Kidney (tissue), 14 donors: ENCODE results near the gene ATL2. TPM values are rescaled to one million over a fixed set of nuclear protein-coding genes. Genes with fewer than 3 reads are reported as not detected.
"Not testable (repeated sequence)": the region's sequence is repeated elsewhere in the genome, so short reads cannot be mapped to it uniquely, and the experiment has no call there.

Source experiments
- DNase-seq, 5 donors: peaks; one replicate each; pipeline ENCODE4 v3.0.0-alpha.2; 2013 to 2020
- FAIRE-seq: peaks from 2 replicates; lab custom pipeline; 2012; peaks lifted over from hg19 to GRCh38; lab: Jason Lieb, UNC
- H3K27ac ChIP-seq, 2 donors: one replicate each; pipeline ENCODE4 v1.7.0; 2013; ENCODE audit warnings: low read depth in 2 of 2, low read length in 2 of 2, inconsistent platforms in 1 of 2
- H3K27me3 ChIP-seq: one replicate; pipeline ENCODE4 v1.7.1; 2013; ENCODE audit warnings: low read length, inconsistent platforms; ENCODE audit not compliant: control insufficient read depth, insufficient read depth
- H3K36me3 ChIP-seq, 3 donors: one replicate each; pipeline versions ENCODE4 v1.7.0 to v1.7.1; 2013; ENCODE audit warnings: low read length in 3 of 3, control low read depth in 1 of 3, inconsistent platforms in 1 of 3; ENCODE audit not compliant: insufficient read depth in 3 of 3, control insufficient read depth in 2 of 3
- H3K4me1 ChIP-seq, 3 donors: one replicate each; pipeline versions ENCODE4 v1.7.0 to v1.7.1; 2013; ENCODE audit warnings: low read length in 3 of 3, inconsistent platforms in 1 of 3, low read depth in 1 of 3; ENCODE audit not compliant: control insufficient read depth in 2 of 3, insufficient read depth in 2 of 3
- H3K4me3 ChIP-seq, 3 donors: one replicate each; pipeline versions ENCODE4 v1.7.0 to v1.8.1; 2013; ENCODE audit warnings: low read length in 3 of 3, control low read depth in 1 of 3, inconsistent platforms in 1 of 3
- H3K9ac ChIP-seq, 3 donors: one replicate each; pipeline versions ENCODE4 v1.7.0 to v1.7.1; 2013; ENCODE audit warnings: low read length in 3 of 3, control low read depth in 1 of 3, inconsistent platforms in 1 of 3
- H3K9me3 ChIP-seq, 3 donors: one replicate each; pipeline versions ENCODE4 v1.7.0 to v1.7.1; 2013; ENCODE audit warnings: low read length in 3 of 3, control low read depth in 1 of 3, inconsistent platforms in 1 of 3; ENCODE audit not compliant: control insufficient read depth in 2 of 3, insufficient read depth in 1 of 3
- intact Hi-C: fragments of 100-400 bp; cut with DNase I; formaldehyde crosslinking; loops from one replicate; pipeline ENCODE4 v1.11.1; 2022
- polyA plus RNA-seq: library from polyadenylated mRNA; stranded (reverse); fragments of 350-450 nt; fragmentation: Illumina TruSeq; extraction: RNeasy Lipid Tissue Mini Kit (QIAGEN cat#74804); gene quantifications from one replicate; pipeline ENCODE4 v1.2.3, GENCODE V29; 2014; ENCODE audit warnings: low read depth, low replicate concordance; ENCODE audit not compliant: insufficient read depth
- total RNA-seq: library from RNA; stranded (reverse); fragmentation: NEBNext Ultra II Directional; extraction: Animal tissue kit (Norgen Biotek cat#: 25700); gene quantifications from one replicate; pipeline ENCODE4 v1.2.1, GENCODE V29; 2021
- TF ChIP-seq, protein P1 (sequence below): IDR thresholded peaks from 3 replicates; pipeline ENCODE4 v1.5.1; 2012; ENCODE audit warnings: mild to moderate bottlenecking, moderate library complexity, borderline replicate concordance; ENCODE audit not compliant: insufficient read depth; ENCODE audit errors: extremely low read depth
- donor health status: control.
- donor health status: control.
- donor health status: control.
- donor health status: control.
- donor health status: control.
- donor health status: DM: yes; HTN: yes; CAD: no.
- donor health status: Normal renal cell carcinoma (clear cell type).

ATL2 gene
- total and polyA plus RNA-seq, 2 donors from 2014 or later, result 22.0 to 52.1 TPM

DNA sequence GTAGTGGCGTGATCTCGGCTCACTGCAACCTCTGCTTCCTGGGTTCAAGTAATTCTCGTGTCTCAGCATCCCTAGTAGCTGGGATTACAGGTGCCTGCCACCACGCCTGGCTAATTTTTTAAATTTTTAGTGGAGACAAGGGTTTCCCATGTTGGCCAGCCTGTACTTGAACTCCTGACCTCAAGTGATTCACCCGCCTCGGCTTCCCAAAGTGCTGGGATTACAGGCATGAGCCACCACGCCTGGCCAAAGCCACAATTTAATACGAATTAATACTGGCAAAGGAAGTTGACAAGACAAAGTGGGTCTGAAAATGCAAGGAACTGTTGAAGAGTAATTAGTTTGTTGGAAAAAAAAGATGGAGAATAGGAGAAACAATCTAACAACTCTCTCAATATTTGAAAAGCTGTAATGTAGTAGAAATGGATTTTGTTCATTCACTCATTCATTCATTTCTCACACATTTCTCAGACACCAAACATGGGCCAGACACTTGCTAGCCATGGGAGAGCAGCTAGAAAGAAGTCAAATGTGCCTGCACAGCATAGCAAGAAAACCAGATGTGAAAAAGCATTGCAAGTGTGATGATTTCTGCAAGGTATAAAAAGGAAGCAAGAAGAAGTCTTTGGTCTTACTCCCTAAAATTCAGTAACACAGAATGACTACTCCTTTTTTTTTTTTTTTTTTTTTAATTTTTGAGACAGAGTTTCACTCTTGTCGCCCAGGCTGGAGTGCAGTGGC lies 39.4 kb upstream of the ATL2 start:
- Histone ChIP-seq H3K4me1 (peaks cover 0 to 12% (median 3%) of the 10 kb centered on the region in 3 donors), H3K27me3 (no peaks in the 10 kb centered on the region), H3K9ac (no peak overlapping the region), H3K36me3 (no peaks in the 10 kb centered on the region), H3K27ac (no peak overlapping the region), H3K4me3 (no peak overlapping the region), H3K9me3 (peaks cover 0 to 7% (median 0%) of the 10 kb centered on the region in 3 donors)
- TF ChIP-seq, protein P1, sequence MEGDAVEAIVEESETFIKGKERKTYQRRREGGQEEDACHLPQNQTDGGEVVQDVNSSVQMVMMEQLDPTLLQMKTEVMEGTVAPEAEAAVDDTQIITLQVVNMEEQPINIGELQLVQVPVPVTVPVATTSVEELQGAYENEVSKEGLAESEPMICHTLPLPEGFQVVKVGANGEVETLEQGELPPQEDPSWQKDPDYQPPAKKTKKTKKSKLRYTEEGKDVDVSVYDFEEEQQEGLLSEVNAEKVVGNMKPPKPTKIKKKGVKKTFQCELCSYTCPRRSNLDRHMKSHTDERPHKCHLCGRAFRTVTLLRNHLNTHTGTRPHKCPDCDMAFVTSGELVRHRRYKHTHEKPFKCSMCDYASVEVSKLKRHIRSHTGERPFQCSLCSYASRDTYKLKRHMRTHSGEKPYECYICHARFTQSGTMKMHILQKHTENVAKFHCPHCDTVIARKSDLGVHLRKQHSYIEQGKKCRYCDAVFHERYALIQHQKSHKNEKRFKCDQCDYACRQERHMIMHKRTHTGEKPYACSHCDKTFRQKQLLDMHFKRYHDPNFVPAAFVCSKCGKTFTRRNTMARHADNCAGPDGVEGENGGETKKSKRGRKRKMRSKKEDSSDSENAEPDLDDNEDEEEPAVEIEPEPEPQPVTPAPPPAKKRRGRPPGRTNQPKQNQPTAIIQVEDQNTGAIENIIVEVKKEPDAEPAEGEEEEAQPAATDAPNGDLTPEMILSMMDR, result no peak
- FAIRE-seq, result no peak
- intact Hi-C loops, result no loop called here
- no peak for DNase-seq

DNA sequence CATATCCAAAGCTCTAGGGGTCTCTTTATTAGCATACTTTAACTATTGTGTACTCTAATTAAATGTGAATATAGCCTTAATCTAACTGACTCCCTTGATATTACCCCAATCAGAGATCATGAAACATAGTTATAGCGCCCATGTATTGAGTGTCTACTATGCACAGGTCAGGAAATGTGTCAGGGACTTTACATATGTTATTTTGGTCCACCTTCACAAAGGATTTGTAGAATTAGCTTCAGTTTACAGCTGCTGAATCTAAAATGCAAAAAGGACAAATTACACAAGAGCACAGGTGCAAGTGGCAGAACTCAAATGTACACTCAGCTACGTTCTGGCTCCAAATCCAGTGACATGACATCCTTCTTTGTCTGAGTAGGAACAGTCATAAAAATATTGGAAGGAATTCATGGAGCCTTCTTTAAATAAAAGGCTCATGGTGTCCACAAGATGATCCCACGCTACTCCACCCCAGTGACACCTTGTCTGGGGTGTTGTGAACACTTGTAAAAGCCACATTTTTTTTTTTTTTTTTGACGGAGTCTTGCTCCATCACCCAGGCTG lies 38.7 kb upstream of the ATL2 start:
- H3K9me3 ChIP-seq, result peaks cover 0 to 7% (median 0%) of the 10 kb centered on the region in 3 donors
- FAIRE-seq, result no peak
- intact Hi-C loops, result no loop called here

DNA sequence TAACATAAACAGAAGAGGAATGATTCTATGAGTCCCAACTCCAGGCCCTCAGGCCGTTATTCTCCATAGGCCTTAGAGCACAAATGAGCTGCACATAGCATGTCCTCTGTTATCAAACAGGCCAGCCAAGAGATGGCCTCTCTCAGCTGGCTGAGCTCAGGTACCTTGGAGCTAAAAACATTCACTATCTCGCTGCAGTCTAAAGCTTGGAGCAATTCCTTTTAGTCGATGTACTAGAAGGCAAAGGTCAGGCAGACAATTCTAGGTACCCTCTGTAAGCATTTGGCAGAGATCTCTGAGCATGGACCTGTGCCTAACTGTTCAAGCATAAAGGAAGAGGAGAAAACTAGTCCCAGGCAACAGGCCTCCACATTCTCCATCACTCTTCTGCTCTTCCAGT lies 38.0 kb upstream of the ATL2 start:
- Histone ChIP-seq H3K27me3 (no peaks in the 10 kb centered on the region), H3K4me3 (no peak overlapping the region), H3K4me1 (peaks cover 0 to 9% (median 0%) of the 10 kb centered on the region in 3 donors), H3K36me3 (no peaks in the 10 kb centered on the region), H3K9me3 (peaks cover 0 to 7% (median 0%) of the 10 kb centered on the region in 3 donors), H3K9ac (no peak overlapping the region), H3K27ac (no peak overlapping the region)
- no peak for DNase-seq
- FAIRE-seq, result no peak
- intact Hi-C loops, result no loop called here
- TF ChIP-seq, protein P1, result no peak

More for the DNA sequence above, 38.7 kb upstream of the ATL2 start:
- DNase-seq, result no peak
- Histone ChIP-seq H3K27me3 (no peaks in the 10 kb centered on the region), H3K9ac (no peak overlapping the region), H3K4me3 (no peak overlapping the region), H3K36me3 (no peaks in the 10 kb centered on the region), H3K4me1 (peaks cover 0 to 9% (median 0%) of the 10 kb centered on the region in 3 donors), H3K27ac (no peak overlapping the region)
- TF ChIP-seq, protein P1, result no peak

DNA sequence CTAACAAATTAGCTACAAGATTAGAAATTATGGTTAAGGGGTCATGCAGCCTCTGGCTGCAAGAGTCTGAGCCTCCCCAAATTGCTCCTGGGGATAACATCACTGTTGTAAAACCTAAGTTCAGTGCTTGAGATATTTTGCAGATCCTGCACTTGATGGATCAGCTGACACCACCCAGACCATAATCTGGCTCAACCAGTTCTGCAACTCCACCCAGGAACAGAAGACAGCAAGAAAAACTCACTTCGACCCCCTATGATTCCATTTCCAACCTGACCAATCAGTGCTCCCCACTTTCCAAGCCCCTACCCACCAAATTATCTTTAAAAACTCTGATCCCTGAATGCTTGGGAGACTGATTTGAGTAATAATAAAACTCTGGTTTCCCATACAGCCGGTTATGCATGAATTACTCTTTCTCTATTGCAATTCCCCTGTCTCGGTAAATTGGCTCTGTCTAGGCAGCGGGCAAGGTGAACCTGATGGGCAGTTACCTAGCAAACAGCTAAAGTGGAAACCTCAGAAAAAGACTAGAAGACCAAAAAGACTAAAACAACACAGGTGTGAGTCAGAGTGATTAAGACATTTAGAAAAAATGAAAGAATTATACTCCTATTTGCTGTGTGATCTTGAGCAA lies 35.3 kb upstream of the ATL2 start:
- DNase-seq, H3K27me3 ChIP-seq, FAIRE-seq, H3K4me1 ChIP-seq, intact Hi-C loops, H3K9me3 ChIP-seq, H3K4me3 ChIP-seq, H3K27ac ChIP-seq, H3K9ac ChIP-seq, H3K36me3 ChIP-seq: not testable (repeated sequence)
